Mesodermal cell (in vitro differentiated cells): ENCODE measurements around the gene NET1.

Source experiments
- H3K27ac ChIP-seq: 2 replicates; pipeline ENCODE4 v1.7.0; 2013; ENCODE audit warnings: mild to moderate bottlenecking, low read depth, low read length, moderate library complexity; ENCODE audit not compliant: severe bottlenecking
- H3K36me3 ChIP-seq: 2 replicates; pipeline ENCODE4 v1.7.1; 2013; ENCODE audit warnings: mild to moderate bottlenecking, low read length, moderate library complexity; ENCODE audit not compliant: control insufficient read depth, insufficient read depth
- H3K4me1 ChIP-seq: one replicate; pipeline ENCODE4 v1.7.1; 2013; ENCODE audit warnings: mild to moderate bottlenecking, low read length; ENCODE audit not compliant: insufficient read depth, control insufficient read depth, poor library complexity, severe bottlenecking
- H3K4me3 ChIP-seq: 2 replicates; pipeline ENCODE4 v1.7.0; 2013; ENCODE audit warnings: low read length, control low read depth, mild to moderate bottlenecking; ENCODE audit not compliant: insufficient read depth, poor library complexity, severe bottlenecking; ENCODE audit errors: extremely low read depth
- H3K9me3 ChIP-seq: 2 replicates; pipeline ENCODE4 v1.7.1; 2013; ENCODE audit warnings: mild to moderate bottlenecking, low read length, moderate library complexity; ENCODE audit not compliant: control insufficient read depth
- WGBS, 2 experiments: methylation state at CpG; one replicate each; pipeline ENCODE4 v1.1.5; 2013; ENCODE audit warnings: missing lambda C conversion rate in 2 of 2; ENCODE audit not compliant: insufficient coverage in 2 of 2; 5-methylcytosine and 5-hydroxymethylcytosine counted together

NET1 gene

DNA sequence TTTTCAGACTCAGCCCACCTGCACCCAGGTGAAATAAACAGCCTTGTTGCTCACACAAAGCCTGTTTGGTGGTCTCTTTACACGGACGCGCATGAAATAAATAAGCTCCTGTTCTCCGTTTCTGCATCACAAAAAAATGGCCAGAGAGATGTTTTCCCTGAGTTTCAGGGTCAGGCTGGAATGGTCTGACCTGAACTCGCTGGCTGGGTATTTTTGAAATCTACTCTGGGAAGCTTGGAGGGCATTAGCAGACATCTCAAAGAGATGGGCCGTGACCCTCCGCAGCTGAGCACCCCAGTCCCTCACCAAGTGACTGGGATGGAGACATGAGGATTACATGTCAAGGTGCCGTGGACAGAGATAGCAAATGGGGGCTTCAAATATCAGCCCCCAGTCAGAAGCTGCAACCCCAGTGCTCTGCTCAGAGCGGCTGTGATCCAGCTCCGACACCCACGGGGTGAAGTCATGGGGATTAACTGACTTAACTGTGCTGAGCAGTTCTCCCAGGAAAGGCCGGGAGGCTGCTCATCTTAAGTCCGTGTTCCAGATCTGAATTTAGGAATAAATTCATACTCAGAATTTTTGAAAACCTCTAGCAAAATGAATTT, 64.7 kb downstream of the NET1 start:
- Histone ChIP-seq H3K36me3 (no peaks in the 10 kb centered on the region), H3K9me3 (no peaks in the 10 kb centered on the region), H3K4me1 (no peaks in the 10 kb centered on the region), H3K4me3 (no peak overlapping the region), H3K27ac (no peak overlapping the region)
- 48 to 56% methylated on average over 9 to 12 of the region's 13 CpGs for WGBS, 2 experiments

DNA sequence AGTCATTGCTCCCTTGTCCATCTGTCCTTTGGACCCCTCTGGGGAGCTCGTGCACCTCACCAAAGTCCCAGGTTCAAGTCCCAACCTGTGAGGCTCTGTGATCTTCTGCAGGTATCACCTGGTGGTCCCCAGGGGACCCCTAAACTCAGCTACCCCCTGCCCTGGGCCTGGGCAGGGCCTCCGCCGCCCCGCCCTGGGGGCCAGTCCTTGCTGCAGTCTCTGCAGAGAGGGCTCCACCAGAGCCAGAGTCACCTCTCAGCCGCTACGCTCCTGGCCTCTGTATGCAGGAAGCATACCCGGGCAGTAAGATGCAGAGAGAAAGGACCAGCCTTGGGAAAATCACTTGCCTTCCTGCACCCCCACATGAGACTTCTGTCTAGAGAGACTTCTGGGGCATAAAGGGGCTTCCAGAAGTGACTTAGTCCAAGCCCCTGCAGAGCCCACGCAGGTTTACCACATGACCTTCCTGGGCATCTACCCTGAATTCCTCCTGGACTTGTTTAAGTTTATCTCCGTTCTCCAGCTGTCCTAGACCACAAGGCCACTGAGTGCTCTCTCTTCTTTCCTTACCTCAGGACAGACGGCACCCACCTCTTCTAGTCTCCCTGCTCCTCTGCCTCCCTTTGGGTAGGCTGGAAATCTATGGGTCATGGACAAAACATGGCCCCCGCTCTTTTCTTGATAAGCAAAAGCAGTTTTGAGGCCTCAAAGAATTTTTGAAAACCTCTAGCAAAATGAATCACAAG, 65.8 kb downstream of the NET1 start:
- Histone ChIP-seq H3K27ac (no peak overlapping the region), H3K4me1 (no peaks in the 10 kb centered on the region), H3K9me3 (no peaks in the 10 kb centered on the region), H3K36me3 (no peaks in the 10 kb centered on the region), H3K4me3 (no peak overlapping the region)
- WGBS, 2 experiments = 97 to 98% methylated on average over 9 to 10 of the region's 11 CpGs

DNA sequence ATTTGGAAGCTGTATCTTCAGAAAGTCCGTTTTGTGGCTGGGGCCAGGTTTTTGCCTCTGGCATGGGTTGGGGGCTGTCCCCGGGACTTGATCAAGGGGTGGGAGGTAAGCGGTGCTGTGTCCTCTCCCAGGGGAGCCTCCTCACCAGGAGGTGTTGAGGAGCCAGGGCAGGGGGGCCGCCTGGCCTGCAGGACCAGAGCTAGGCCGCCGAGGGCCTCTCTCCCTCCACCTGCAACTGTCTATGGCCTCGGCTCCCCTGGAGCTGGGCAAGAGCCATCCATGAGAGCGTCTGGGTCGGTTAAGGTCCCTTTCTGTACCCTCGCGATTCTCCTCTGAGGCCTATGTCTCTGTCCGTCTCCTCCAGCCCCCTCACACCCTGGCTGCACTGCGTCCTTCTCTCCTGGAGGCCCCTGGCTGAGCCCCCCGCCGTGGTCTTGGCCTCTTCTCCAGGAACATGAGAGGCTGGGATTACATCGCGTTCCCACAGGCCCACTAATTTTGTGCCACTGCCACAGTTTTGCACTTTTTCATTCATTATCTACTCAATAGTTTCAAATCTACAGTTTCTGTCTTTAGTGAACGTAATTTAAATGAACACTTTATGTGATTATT, 66.4 kb downstream of the NET1 start:
- H3K4me1 ChIP-seq = no peaks in the 10 kb centered on the region
- H3K27ac ChIP-seq = no peak overlapping the region
- 86 to 90% methylated on average over 14 to 16 of the region's 18 CpGs for WGBS, 2 experiments
- H3K4me3 ChIP-seq = no peak overlapping the region
- no peaks in the 10 kb centered on the region for H3K9me3 ChIP-seq
- no peaks in the 10 kb centered on the region for H3K36me3 ChIP-seq

GRCh38 chr10:5479481-5480161, 67.3 kb downstream of the NET1 start:
- Histone ChIP-seq H3K4me3 (no peak overlapping the region), H3K9me3 (no peaks in the 10 kb centered on the region), H3K4me1 (no peaks in the 10 kb centered on the region), H3K27ac (no peak overlapping the region), H3K36me3 (no peaks in the 10 kb centered on the region)
- WGBS, 2 experiments = 75 to 88% methylated on average over 6 to 12 of the region's 14 CpGs

GRCh38 chr10:5480162-5480941, 68.0 kb downstream of the NET1 start:
- Histone ChIP-seq H3K36me3 (no peaks in the 10 kb centered on the region), H3K4me1 (no peaks in the 10 kb centered on the region), H3K9me3 (no peaks in the 10 kb centered on the region), H3K4me3 (no peak overlapping the region), H3K27ac (no peak overlapping the region)
- 90 to 91% methylated on average over 16 to 20 of the region's 21 CpGs for WGBS, 2 experiments

DNA sequence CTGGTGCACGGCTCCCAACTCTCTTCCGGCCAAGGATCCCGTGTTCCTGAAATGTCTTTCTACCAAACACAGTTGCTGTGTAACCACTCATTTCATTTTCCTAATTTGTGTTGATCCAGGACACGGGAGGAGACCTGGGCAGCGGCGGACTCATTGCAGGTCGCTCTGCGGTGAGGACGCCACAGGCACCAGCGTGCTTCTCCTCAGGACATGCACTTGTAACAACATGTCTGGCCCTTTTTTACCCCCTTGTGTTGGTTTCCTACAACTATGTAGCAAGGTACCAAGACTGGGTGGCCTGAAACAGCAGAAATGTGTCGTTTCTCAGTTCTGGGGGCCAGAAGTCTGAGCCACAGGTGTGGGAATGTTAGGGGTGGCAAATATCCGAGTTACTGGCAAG, 68.8 kb downstream of the NET1 start:
- no peaks in the 10 kb centered on the region for H3K9me3 ChIP-seq
- no peak overlapping the region for H3K27ac ChIP-seq
- no peak overlapping the region for H3K4me3 ChIP-seq
- H3K4me1 ChIP-seq = no peaks in the 10 kb centered on the region
- H3K36me3 ChIP-seq = no peaks in the 10 kb centered on the region
- 96% methylated on average over 11 to 12 of the region's 12 CpGs for WGBS, 2 experiments

- Histone ChIP-seq H3K27ac (no peak overlapping the region), H3K9me3 (no peaks in the 10 kb centered on the region), H3K4me3 (no peak overlapping the region), H3K4me1 (no peaks in the 10 kb centered on the region), H3K36me3 (no peaks in the 10 kb centered on the region)
- 93 to 98% methylated on average over 9 of the region's 9 CpGs for WGBS, 2 experiments
These were observed 69.7 kb downstream of the NET1 start for GRCh38 chr10:5482016-5482415.

- 88 to 90% methylated on average over 1 to 2 of the region's 3 CpGs for WGBS, 2 experiments
- no peaks in the 10 kb centered on the region for H3K4me1 ChIP-seq
- H3K9me3 ChIP-seq = no peaks in the 10 kb centered on the region
- H3K4me3 ChIP-seq = no peak overlapping the region
- no peaks in the 10 kb centered on the region for H3K36me3 ChIP-seq
- H3K27ac ChIP-seq = no peak overlapping the region
These were observed 71.8 kb downstream of the NET1 start for GRCh38 chr10:5484205-5484604.

- Histone ChIP-seq H3K9me3 (no peaks in the 10 kb centered on the region), H3K4me3 (no peak overlapping the region), H3K4me1 (no peaks in the 10 kb centered on the region), H3K27ac (no peak overlapping the region), H3K36me3 (no peaks in the 10 kb centered on the region)
- 92 to 93% methylated on average over 13 to 14 of the region's 14 CpGs for WGBS, 2 experiments
These were observed 72.9 kb downstream of the NET1 start for GRCh38 chr10:5485290-5485689.
